HepG2 (cell line): ENCODE results near the gene ANTXR1. TPM values are rescaled to one million over a fixed set of nuclear protein-coding genes. Genes with fewer than 3 reads are reported as not detected.

Experiments
- FOXK2 ChIP-seq: fragments of 450-650 bp; IDR thresholded peaks from 2 replicates; pipeline ENCODE4 v1.6.1; 2016
- GTF2F1 ChIP-seq: fragments of 150-350 bp; IDR thresholded peaks from 2 replicates; pipeline ENCODE4 v1.6.1; 2014; ENCODE audit warnings: low read length
- HOXD1 ChIP-seq: sonication (generic); formaldehyde crosslinking; IDR thresholded peaks from 2 replicates; pipeline ENCODE4 v1.5.0; 2020; ENCODE audit warnings: missing genetic modification reagents
- KMT2A ChIP-seq: sonication (generic); formaldehyde crosslinking; IDR thresholded peaks from 2 replicates; pipeline ENCODE4 v1.4.0; 2020; ENCODE audit warnings: missing genetic modification reagents
- MIER2 ChIP-seq: IDR thresholded peaks from 2 replicates; pipeline ENCODE4 v1.6.1; 2016; ENCODE audit warnings: missing biosample characterization, missing genetic modification reagents
- RFXAP ChIP-seq: sonication (generic); formaldehyde crosslinking; IDR thresholded peaks from 2 replicates; pipeline ENCODE4 v1.4.0; 2020; ENCODE audit warnings: missing genetic modification reagents, borderline replicate concordance
- SRSF4 ChIP-seq: fragments of 200-400 bp; formaldehyde crosslinking; IDR thresholded peaks from one replicate; pipeline ENCODE4 v1.6.1; 2018; ENCODE audit warnings: mild to moderate bottlenecking, low read depth, low read length, moderate library complexity; ENCODE audit not compliant: poor library complexity, severe bottlenecking
- TMF1 ChIP-seq: sonication (generic); formaldehyde crosslinking; IDR thresholded peaks from 2 replicates; pipeline ENCODE4 v1.8.1; 2022; ENCODE audit warnings: low read depth, missing genetic modification reagents
- ZNF142 ChIP-seq: sonication (generic); formaldehyde crosslinking; IDR thresholded peaks from 2 replicates; pipeline ENCODE4 v1.4.0; 2020; ENCODE audit warnings: missing genetic modification reagents
- ZNF292 ChIP-seq: sonication (generic); formaldehyde crosslinking; IDR thresholded peaks from 2 replicates; pipeline ENCODE4 v1.8.1; 2022; ENCODE audit warnings: mild to moderate bottlenecking, low read depth, missing genetic modification reagents, borderline replicate concordance
- ZSCAN29 ChIP-seq: sonication (generic); formaldehyde crosslinking; conservative IDR thresholded peaks from 2 replicates; pipeline ENCODE4 v1.4.0; 2020; ENCODE audit warnings: mild to moderate bottlenecking, missing genetic modification reagents
- polyA plus RNA-seq, 8 experiments: library from polyadenylated mRNA; depleted of rRNA in 3 of 8; stranded (reverse) in 7 of 8; unstranded in 1 of 8; fragments of >200 nt; fragmentation: Illumina TruSeq in 4 of 8; extraction: Trizol in 4 of 8; gene quantifications; 2 replicates each; pipeline versions ENCODE4 v1.2.1 to v1.2.3, GENCODE V29; 2011 to 2016; ENCODE audit warnings: low read depth in 4 of 8, missing spikeins in 1 of 8, mixed read lengths in 1 of 8; ENCODE audit not compliant: insufficient read depth in 1 of 8
- total RNA-seq, 5 experiments: library from RNA; depleted of rRNA; stranded (reverse); fragments of >200 nt; fragmentation: Illumina TruSeq; extraction: Trizol; gene quantifications; 2 replicates each; pipeline ENCODE4 v1.2.3, GENCODE V29; 2016; ENCODE audit warnings: low read depth in 1 of 5
- TF ChIP-seq, protein P1 (sequence below): sonication (generic); formaldehyde crosslinking; IDR thresholded peaks from 2 replicates; pipeline ENCODE4 v1.5.0; 2020; ENCODE audit warnings: missing genetic modification reagents, mild to moderate bottlenecking, borderline replicate concordance

The ANTXR1 gene
- total and polyA plus RNA-seq, 2 of the 13 experiments (the other 11 are each of a cell fraction or from before 2014, with no cell fraction given) = 4.5 to 12.7 TPM

DNA sequence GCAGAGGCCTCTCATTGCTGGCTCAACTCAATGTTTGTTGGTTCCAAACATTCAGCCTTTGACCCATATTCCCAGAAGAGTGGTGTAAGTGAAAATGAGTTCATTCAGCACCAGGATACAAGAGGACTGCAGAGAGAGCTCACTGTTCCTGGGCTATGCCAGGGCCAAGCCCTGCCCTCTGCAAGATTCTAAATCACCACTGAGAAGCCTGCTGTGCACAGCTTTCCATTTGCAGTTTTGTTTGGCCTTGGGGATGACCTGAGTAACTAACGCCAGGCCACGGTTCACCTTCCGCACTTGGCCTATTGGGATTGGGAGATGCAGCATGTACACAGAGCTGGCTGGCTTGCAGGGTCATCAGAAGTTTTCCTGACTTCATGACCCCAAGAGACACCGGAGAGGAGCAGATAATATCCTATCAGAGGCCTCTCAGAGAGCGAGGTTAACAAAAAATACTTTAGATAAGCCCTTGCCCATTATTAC is 25.9 kb upstream of the ANTXR1 start (continued):
- TF ChIP-seq TMF1 (CRISPR knock-in tag) (no peak), KMT2A (CRISPR knock-in tag) (no peak), ZNF142 (no peak), ZNF292 (CRISPR knock-in tag) (peak; percentile 30; the same call in 1 of the 2 replicates), GTF2F1 (no peak), HOXD1 (CRISPR knock-in tag) (no peak), SRSF4 (no peak), RFXAP (CRISPR knock-in tag) (no peak), ZSCAN29 (CRISPR knock-in tag) (no peak), FOXK2 (no peak), MIER2 (peak; percentile 49; the same call in 1 of the 2 replicates)
- TF ChIP-seq, protein P1, sequence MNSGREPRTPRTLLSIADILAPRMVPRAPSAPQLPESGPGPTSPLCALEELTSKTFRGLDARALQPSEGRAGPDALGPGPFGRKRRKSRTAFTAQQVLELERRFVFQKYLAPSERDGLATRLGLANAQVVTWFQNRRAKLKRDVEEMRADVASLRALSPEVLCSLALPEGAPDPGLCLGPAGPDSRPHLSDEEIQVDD (CRISPR knock-in tag) = no peak
